Fibroblast of gingiva (primary cell): ENCODE data around the gene SF3A1.
"Not testable (repeated sequence)": the region's sequence is repeated elsewhere in the genome, so short reads cannot be mapped to it uniquely, and the experiment has no call there.

Experiments used
- DNase-seq: peaks from one replicate; pipeline ENCODE4 v3.0.0-alpha.2; 2011; ENCODE audit warnings: low read depth

Gene SF3A1, protein sequence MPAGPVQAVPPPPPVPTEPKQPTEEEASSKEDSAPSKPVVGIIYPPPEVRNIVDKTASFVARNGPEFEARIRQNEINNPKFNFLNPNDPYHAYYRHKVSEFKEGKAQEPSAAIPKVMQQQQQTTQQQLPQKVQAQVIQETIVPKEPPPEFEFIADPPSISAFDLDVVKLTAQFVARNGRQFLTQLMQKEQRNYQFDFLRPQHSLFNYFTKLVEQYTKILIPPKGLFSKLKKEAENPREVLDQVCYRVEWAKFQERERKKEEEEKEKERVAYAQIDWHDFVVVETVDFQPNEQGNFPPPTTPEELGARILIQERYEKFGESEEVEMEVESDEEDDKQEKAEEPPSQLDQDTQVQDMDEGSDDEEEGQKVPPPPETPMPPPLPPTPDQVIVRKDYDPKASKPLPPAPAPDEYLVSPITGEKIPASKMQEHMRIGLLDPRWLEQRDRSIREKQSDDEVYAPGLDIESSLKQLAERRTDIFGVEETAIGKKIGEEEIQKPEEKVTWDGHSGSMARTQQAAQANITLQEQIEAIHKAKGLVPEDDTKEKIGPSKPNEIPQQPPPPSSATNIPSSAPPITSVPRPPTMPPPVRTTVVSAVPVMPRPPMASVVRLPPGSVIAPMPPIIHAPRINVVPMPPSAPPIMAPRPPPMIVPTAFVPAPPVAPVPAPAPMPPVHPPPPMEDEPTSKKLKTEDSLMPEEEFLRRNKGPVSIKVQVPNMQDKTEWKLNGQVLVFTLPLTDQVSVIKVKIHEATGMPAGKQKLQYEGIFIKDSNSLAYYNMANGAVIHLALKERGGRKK

DNA sequence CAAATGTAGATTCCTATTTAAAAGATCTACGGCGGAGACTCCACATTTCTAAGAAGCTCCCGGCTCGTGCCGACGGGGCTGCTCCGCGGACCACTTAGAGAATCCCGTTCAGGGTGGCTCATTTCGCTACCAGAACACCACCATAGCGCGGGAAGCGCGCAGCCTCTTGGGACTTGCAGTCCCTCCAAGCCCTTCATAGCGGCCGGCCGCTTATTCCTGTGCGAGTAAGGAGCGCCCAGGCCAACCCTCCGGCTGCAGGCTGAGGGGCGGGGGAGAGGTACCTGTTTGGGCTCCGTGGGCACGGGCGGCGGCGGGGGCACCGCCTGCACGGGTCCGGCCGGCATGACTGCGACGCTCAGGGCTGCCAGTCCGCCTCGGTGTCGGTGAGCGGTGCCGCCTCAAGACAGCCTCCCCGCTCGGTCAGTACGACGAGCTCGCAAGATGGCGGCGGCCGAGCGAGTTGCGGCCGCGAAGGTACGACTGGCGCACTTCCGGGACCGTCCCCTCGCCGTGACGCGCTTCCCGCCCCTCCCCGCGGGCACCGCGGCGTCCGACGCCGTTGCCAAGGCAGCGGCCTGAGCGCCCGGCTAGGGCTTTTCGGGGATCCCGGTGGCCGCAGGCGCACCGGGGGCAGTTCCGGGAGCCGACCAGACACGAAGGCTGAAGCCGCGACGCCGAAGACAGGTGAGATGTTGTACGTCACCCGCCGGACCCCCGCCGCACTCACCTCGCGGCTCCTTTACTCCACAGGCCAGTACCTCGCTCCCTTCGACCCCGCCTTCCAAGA lies at the start of gene SF3A1, which contains the start of gene CCDC157:
Gene SF3A1, minus strand, starts transcription at position 446 of the 787 bp plus-strand sequence. Its CDS starts 102 bp downstream, at position 344.
Gene CCDC157, plus strand, starts transcription at position 559 of the 787 bp plus-strand sequence. CDS start 8,994 bp downstream, outside the sequence.
- DNase-seq: peak; percentile 87

DNA sequence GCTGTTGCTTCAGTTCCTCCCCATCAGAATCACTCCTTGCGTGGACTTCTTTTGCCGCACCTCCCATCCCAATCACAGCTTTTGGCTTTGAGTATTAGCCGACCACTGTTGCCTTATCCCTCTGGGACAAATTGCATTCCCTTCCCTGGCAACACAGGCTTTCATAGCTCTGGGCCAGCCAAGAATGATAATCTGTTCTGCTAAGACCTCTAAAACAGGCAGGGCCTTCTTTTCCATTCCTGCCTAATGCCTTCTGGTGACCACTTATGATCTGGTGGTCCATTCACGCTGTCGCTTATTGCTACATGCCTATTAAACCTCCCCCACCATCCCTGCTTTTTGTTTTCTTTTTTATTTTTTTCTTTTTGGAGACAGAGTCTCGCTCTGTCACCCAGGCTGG lies 49.7 kb upstream of the SF3A1 start:
- DNase-seq: no peak

DNA sequence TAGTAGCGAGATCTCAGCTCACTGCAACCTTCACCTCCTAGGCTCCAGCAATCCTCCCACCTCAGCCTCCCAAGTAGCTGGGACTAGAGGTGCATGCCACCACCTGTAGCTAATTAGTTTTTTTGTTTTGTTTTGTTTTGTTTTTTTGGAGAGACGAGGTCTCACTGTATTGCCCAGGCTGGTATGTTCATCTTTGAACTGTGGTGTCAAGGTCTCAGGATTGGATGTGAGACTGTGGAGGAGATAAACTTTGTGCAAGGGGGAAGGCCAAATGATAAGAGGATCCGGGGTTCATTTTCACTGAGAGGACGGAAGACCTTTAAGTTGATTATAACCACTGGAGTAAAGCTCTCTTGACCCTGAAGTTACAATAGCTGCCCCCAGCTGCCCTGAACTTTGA lies 49.0 kb upstream of the SF3A1 start:
- DNase-seq: no peak

DNA sequence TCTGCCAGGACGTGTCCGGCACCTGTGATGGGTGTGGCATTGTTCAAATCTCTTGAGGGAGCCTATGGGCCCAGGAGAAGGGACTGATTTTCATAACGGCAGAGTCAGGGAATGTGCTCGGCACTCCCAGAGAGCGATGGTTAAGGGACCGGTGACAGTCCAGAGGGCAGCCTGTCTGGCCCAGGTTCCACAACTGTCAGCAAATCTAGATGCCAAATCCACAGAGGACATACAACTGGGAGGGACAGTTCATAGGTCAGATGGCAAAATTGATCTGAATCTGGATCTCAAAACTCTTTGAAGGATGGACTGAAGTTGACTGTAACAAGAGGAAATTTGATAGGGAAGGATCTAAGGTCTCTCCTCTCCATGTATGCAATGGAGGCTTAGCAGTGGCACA lies 47.6 kb upstream of the SF3A1 start:
- DNase-seq: no peak

DNA sequence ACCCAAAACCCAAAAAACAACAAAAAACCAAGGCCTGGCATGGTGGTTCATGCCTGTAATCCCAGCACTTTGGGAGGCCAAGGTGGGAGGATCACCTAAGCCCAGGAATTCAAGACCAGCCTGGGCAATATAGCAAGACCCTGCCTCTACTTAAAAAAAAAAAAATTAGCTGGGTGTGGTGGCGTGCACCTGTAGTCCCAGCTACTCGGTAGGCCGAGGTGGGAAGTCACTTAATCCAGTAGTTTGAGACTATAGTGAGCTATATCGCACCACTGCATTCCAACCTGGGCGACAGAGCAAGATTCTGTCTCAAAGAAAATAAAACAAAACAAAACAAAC lies 46.0 kb upstream of the SF3A1 start:
- not testable (repeated sequence) for DNase-seq

DNA sequence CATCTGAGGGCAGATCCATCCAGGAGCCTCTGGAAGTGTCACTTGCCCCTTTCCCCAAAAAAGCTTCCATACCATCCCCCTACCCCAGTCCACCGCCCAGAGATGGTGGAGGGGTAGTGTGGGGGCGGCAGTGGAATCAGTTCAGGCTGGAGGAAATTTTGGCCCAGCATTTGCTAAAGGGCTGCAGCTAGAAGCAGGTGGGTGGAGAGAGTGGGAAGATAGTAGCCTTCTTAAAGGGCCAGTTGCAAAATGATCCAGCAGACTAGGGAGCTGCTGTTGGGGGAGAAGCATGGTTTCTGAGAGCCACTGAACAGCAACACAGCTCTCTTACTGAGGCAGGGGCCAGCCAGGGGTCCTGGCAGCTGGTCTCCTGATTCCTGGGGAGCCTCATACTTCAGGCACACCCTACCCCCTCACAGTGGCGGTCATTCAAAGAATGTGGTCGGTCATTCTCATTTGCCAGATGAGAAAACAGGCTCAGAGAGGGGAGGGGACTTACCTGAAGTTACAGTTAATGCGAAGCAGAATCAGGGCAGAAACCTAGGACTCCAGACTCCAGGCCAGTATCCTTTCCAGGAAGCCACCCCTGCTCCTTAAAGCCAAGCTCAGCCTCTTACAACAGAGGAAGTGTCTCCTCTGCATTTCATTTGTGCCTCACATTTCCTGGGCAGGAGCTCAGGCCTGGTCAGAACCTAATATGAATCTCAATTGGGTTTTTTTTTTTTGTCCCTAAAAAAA lies 45.5 kb upstream of the SF3A1 start:
- no peak for DNase-seq

DNA sequence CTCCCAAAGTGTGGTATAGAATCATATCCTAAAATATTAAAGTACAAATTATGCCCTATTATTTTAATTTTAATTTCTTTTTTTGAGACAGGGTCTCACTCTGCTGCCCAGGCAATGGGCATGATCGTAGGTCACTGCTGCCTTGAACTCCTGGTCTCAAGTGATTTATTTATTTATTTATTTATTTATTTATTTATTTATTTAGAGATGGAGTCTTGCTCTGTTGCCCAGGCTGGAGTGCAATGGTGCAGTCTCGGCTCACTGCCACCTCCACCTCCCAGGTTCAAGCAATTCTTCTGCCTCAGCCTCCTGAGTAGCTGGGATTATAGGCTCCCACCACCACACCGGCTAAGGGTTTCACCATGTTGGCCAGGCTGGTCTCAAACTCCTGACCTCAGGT lies 44.3 kb upstream of the SF3A1 start:
- not testable (repeated sequence) for DNase-seq

DNA sequence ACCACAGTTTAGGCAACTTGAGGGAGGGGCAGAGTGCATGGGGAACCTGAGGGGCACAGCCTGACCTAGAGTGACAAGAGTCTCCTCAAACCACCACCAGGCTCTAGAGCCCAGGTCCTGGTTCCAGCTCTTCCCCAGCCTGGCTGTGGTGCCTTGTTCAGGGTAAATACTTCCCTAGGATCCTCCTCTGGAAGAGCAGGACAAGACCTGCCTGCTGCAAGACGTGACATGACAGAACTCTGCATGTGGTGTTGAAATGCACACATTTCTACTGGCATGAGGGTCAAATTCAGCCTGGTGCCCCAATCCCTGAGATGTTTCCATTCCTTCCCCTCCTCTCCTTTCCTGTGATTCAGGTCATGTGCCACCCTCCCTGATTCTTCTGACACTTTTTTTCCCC lies 43.5 kb upstream of the SF3A1 start:
- DNase-seq: no peak

DNA sequence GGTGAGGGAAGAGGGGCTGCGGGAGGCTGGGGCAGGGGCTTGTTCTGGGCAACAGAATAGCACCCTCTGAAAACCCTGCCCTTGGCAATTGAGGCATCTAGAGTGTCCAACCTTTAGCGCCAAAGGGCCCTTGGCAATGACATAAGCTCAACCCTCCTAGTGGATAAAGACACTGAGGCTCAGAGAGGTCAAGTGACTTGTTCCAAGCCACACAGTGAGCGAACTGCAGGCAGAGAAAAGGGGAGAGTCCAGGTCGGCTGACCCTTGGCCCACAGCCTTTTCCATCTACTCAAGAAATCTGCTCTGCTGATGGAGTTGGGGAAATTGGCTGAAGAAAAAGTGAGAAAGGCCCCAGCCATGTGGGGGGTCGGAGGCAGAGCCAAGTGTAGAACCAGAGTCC lies 43.0 kb upstream of the SF3A1 start:
- no peak for DNase-seq

DNA sequence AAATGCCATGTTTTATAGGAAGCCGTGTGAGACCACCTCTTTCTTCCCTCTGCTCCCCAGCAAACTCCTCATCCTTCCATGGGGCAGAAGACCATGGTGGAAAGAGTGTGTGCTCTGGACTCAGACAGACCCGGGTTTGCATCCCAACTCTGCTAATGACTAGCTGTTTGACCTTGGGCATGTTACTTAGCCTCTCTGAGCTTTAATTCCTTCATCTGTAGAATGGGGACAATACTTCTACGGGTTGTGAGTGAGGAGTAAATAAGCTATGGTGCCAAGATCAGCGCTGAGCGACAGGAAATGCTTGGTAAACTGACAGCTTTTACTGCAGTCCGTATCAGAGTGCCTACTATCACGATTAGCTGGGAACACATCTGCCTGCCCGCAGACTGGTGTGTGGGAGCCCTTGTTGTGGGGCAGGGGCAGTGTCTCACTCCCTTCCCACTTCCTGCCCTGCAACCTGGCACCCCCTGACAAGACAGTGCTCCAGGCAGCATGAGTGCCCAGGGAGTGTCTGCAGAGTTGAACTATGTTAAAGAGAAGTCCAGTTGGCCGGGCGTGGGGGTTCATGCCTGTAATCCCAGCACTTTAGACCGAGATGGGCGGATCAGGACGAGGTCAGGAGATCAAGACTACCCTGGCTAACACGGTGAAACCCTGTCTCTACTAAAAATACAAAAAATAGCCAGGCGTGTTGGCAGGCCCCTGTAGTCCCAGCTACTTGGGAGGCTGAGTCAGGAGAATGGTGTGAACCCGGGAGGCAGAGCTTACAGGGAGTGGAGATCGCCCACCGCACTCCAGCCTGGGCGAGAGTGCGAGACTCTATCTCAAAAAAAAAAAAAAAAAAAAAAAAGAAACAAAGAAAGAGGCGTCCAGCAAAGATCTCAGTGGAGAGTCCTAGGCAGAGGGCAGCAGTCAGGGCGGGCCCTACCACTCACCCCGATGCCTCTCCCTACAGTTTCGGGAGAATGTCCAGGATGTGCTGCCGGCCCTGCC lies 42.3 kb upstream of the SF3A1 start:
- DNase-seq: no peak

DNA sequence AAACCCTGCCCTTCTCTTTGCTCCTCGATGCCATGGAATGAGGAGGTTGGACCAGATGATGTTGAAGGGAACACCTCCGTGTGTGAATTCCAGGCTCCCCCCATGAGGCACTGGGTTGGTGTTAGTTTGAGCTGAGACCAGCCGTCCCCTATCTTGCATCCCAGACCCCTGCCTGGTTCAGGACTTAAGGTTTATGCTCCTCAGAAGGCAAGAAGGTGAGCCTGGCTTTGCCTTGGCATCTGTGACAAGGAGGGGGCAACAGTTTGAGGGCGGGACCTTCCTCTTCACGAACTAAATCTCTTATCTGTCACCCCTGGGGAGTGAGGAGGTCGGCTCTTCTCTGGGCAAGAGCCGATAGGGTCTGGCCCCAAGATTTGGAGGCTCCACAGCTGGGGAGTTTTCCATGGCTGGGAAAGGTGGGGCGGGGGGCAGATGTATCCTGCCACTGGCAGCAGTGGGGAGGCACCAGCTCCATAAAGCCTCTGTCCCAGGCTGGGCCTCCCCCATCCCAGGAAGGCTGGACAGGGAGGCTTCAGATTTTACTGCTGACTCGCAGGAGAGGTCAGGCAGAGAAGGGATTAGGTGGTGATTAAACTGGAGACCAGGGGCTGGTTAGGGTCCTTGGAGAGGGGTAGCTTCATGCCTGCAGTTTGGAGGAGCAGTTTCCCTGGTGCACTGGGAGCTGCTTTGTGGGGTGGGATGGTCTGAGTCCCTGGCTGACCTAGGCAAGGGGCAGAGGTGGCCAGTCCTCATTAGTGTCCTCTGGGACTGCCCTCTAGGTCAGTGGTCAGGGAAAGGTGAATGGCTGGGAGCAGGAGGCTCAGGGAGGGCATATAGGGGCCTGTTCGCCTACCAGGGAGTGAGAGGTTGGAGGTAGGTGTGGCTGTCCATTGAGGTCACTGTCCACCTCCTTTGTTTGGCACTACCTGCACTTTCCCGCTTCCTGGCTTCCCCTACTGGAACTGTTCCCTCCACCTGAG lies 41.3 kb upstream of the SF3A1 start:
- DNase-seq: no peak

DNA sequence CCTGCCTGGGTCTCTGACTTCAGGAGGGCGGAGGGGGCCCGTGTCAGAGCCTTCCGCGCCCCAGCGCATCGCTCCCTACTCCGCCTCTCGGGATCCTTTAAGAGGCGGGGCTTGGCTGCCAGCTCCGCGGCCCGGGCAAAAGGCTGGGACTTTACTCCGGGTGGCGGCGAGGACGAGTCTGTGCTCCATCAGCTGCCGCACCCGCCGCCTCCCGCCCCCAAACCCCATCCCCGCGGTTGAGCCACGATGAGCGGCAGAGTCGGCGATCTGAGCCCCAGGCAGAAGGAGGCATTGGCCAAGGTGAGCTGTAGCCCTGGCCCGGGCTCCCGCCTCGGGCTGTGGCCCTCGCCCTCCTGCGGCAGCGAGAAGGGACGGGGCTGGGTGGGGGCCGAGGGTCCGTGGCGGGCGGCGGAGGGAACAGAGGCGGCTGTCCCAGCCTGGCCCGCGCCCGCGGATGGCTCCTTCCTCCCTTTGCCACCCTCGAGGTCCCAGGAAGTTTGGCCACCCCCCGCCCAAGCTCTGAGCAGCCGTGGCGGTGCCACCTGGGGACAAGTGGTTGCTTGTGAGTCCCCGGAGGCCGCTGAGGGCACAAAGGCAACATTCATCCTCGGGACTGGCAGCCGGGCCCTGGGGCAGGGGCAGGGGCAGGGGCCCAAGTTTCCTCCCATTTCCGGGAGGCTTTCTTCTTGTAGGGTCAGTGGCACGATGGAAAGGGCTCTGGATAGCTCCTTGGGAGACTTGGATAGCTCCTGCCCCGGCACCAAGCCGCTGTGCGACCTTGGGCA lies 40.4 kb upstream of the SF3A1 start, which contains the start of gene SEC14L2:
Gene SEC14L2, plus strand, starts transcription at position 148 of the 785 bp plus-strand sequence. Its CDS starts 99 bp downstream, at position 247.
- peak; percentile 43 for DNase-seq

DNA sequence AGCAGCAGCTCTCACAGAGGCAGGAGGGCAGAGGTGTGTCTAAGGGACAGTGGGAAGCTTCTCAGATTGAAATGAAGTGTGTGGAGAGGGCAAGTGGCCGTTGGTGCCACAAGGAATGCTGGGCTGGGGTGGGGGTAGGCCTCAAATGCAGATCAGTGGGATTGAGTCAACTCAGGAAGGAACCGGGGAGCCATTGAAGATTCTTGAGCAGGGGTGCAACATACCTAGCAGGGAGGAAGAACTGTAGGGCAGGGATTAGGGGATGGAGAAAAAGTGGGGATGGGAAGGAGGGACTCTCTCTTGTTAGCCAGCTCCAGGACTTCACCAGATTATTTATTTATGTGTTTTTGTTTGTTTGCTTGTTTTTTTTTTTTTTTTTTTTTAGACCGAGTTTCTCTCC lies 37.2 kb upstream of the SF3A1 start:
- DNase-seq: no peak

DNA sequence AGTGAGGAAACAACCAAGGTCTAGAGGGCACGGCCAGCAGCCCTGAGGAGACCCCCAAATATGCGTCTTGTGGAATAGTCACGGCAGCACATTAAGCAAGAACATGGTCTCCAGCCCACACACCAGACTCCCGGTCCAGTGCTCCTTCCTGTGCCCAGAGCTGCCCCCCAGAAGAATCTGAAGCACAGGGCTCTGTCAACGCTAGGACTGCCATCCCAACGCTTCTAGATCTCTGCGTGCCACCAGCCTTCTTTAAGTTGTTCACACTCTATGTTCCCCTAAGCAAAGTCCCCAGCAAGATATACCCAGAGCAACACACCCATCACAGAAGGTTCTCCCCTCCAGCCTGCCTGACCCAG lies 36.6 kb upstream of the SF3A1 start:
- DNase-seq: no peak

DNA sequence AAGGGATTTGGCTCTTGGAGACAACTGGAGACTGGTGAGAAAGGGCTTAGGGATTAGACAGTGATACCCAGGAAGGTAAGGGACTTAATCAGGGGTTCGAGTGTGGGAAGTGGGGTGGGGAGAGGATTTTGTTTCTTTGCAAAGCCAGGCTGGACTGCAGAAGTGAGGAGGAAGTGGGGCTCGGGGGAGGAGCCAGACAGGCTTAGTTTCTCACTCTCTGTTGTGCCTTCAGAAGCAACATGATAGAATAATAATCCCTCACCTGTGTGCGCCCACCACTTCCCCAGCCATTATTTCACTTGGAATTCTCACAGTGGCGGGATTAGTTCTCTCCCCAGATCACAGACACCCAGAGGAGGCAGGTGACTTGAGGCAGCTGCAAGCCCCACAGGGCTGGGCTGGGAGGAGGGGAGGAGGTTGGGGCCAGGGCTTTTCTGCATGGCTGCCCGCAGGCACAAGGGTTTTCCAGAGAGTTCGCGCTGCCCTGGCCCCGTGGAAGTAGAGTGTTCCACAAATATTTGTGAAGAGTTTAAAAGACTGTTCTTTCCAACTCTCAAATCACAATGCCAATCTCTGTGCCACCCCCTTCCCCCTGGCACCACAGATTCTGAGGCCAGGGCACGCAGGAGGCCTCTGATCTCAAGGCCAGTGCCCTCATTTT lies 36.1 kb upstream of the SF3A1 start:
- DNase-seq: no peak

DNA sequence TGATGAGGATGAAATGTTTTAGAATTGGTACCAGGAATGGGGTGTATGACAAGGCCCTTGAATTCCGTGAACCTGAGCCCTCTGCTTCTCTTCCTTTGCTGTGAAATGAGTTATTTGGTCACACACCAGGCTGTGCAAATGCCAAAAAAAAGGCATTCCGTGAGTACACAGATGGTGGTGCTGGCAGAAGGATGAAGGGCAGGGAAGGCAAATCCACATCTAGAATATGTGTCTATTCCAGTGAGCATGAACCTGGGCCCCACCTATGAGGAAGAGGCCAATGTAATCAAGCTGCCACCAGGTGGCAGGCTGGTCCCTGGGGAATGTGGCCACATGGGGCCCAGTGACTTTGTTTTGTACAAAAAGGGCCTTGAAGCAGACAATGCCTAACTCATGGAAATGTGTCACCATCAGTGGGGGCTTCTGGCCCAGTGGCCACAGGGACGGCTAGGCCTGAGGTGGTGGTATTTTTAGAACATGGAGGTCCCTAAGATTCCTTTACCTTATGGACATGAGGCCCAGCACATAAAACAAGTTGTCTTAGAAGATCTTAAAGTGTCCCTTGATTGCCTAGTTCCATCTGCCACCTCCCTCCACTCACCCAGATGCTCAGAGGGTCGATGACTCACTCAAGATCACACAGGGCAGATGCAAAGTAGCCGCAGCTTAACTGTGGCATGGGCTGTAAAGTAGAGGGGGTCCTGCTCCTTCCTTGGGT lies 34.4 kb upstream of the SF3A1 start:
- peak; percentile 37 for DNase-seq
